Glutamatergic neuron (in vitro differentiated cells): ENCODE data around the gene RASSF7. TPM values are rescaled to one million over a fixed set of nuclear protein-coding genes. Genes with fewer than 3 reads are reported as not detected.

ENCODE experiments used
- DNase-seq: peaks from one replicate; pipeline ENCODE4 v3.0.0; 2022
- H3K27ac Mint-ChIP-seq: one replicate; pipeline ENCODE4 v1.8.0; 2020; ENCODE audit warnings: mild to moderate bottlenecking, mixed read lengths, inconsistent platforms; ENCODE audit not compliant: unreplicated experiment
- H3K27me3 Mint-ChIP-seq: one replicate; pipeline ENCODE4 v1.8.0; 2020; ENCODE audit warnings: mild to moderate bottlenecking, moderate library complexity, mixed read lengths, inconsistent platforms; ENCODE audit not compliant: unreplicated experiment
- H3K36me3 Mint-ChIP-seq: one replicate; pipeline ENCODE4 v1.8.0; 2020; ENCODE audit warnings: mild to moderate bottlenecking, mixed read lengths, inconsistent platforms; ENCODE audit not compliant: unreplicated experiment
- H3K4me1 Mint-ChIP-seq: one replicate; pipeline ENCODE4 v1.8.0; 2020; ENCODE audit warnings: mild to moderate bottlenecking, low read depth, mixed read lengths, inconsistent platforms; ENCODE audit not compliant: unreplicated experiment
- H3K4me3 Mint-ChIP-seq: one replicate; pipeline ENCODE4 v1.8.0; 2020; ENCODE audit warnings: mild to moderate bottlenecking, mixed read lengths, inconsistent platforms; ENCODE audit not compliant: unreplicated experiment
- H3K9me3 Mint-ChIP-seq: one replicate; pipeline ENCODE4 v1.8.0; 2020; ENCODE audit warnings: mild to moderate bottlenecking, moderate library complexity, mixed read lengths, inconsistent platforms; ENCODE audit not compliant: unreplicated experiment
- total RNA-seq: library from RNA; stranded (reverse); fragmentation: NEBNext Ultra II Directional; extraction: Animal tissue kit (Norgen Biotek cat#: 25700); gene quantifications from one replicate; pipeline ENCODE4 v1.2.1, GENCODE V29; 2021; ENCODE audit not compliant: unreplicated experiment
- TF ChIP-seq, protein P1 (sequence below): fragments of 200-600 bp; sonication (generic); IDR thresholded peaks from one replicate; pipeline ENCODE4 v1.5.0; 2021; ENCODE audit not compliant: partially characterized antibody, unreplicated experiment

RASSF7 gene
- total RNA-seq, 1 donor from 2014 or later: 9.4 TPM

DNA sequence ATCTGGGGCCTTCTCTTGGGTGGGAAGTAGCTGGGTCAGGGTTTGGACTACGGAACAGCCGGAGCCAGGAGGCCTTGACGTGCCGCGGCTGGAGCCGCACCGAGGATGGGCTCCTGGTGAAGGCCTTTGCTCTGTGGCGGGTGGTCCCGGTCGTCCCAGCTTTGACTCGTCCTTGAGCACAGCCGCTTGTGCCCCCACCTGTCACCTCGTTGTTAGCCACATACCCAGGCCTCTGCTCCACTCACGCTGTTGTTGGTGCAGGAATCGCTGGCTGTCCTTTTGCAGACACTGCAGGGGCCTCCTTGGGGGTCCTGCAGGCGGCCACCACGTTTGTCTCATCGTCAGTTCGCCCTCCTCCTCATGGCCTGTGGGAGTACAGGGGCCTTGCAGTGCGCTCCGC lies 32.6 kb downstream of the RASSF7 start:
- no peaks in the 10 kb centered on the region for H3K4me1 Mint-ChIP-seq
- peaks cover 9% of the 10 kb centered on the region for H3K27me3 Mint-ChIP-seq
- no peaks in the 10 kb centered on the region for H3K36me3 Mint-ChIP-seq

DNA sequence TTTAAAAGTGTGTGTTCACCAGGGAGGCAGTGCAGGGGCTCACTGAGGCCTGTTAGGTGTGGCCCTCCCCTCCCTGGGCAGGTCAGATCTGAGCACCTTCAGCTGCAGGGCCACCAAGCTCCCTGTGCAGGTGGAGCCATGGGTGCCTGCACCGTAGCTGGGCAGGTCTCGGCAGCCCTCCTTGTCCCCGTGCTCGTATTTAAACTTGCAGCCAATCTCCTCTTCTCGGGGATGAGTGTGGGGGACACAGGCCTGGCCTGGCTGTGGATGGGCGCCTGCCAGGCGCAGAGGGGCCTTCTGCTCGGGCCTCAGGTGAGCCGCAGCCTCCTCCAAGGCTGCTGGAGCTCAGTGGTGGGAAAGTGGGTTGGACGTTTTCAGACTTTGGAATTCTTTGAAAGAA lies 34.6 kb downstream of the RASSF7 start:
- Mint-ChIP-seq H3K4me1 (no peaks in the 10 kb centered on the region), H3K27ac (no peak overlapping the region), H3K9me3 (peaks cover 12% of the 10 kb centered on the region), H3K36me3 (no peaks in the 10 kb centered on the region), H3K4me3 (no peak overlapping the region), H3K27me3 (peaks cover 10% of the 10 kb centered on the region)
- TF ChIP-seq, protein P1, sequence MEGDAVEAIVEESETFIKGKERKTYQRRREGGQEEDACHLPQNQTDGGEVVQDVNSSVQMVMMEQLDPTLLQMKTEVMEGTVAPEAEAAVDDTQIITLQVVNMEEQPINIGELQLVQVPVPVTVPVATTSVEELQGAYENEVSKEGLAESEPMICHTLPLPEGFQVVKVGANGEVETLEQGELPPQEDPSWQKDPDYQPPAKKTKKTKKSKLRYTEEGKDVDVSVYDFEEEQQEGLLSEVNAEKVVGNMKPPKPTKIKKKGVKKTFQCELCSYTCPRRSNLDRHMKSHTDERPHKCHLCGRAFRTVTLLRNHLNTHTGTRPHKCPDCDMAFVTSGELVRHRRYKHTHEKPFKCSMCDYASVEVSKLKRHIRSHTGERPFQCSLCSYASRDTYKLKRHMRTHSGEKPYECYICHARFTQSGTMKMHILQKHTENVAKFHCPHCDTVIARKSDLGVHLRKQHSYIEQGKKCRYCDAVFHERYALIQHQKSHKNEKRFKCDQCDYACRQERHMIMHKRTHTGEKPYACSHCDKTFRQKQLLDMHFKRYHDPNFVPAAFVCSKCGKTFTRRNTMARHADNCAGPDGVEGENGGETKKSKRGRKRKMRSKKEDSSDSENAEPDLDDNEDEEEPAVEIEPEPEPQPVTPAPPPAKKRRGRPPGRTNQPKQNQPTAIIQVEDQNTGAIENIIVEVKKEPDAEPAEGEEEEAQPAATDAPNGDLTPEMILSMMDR: no peak
- DNase-seq: no peak

More for the DNA sequence above, 32.6 kb downstream of the RASSF7 start:
- TF ChIP-seq, protein P1: no peak
- peaks cover 9% of the 10 kb centered on the region for H3K9me3 Mint-ChIP-seq
- no peak overlapping the region for H3K4me3 Mint-ChIP-seq
- no peak for DNase-seq
- H3K27ac Mint-ChIP-seq: no peak overlapping the region

DNA sequence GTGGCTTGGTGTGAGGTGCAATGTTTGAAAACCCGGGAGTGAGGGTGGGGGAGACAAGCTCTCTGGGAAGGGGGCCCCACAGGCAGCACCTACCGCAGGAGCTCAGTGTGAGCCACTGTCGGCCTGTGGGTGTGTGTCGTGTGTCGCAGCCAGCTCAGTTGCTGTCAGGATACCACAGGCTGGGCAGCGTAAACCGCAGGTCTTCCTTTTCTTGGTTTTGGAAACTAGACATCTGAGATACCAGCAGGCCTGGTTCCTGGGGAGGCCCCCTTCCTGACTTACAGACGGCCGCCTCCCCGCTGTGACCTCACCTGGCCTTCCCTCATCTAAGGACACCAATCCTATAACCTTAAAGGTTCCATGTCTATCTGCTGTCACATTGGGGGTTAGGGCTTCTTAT lies 35.6 kb downstream of the RASSF7 start:
- Mint-ChIP-seq H3K9me3 (peaks cover 9% of the 10 kb centered on the region), H3K36me3 (no peaks in the 10 kb centered on the region), H3K27ac (no peak overlapping the region), H3K4me1 (no peaks in the 10 kb centered on the region), H3K4me3 (no peak overlapping the region), H3K27me3 (peaks cover 10% of the 10 kb centered on the region)
- no peak for DNase-seq
- TF ChIP-seq, protein P1: no peak

DNA sequence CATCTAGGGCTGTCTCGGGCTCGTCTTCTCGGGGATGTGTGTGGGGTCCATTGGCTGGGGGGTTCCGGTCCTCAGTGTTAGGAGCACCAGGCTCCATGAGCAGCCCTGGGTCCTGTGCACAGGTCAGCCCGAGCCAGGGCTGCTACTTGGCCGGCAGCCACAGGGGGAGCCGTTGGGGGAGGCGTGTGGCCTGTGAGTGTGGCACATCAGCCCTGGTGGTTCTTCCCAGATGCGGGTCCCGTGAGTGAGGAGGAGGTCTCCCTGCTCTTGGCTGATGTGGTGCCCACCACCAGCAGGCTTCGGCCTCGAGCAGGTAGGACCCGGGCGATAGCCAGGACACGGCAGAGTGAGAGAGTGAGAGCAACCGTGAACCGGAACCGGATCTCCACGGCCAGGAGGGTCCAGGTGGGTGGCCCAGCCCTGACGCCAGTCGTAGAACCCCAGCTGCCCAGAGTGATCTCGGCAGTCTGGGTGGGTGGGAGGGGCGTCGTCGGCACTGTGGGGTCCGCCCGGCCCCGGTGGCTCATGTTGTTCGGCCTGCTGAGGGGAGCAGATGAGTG lies 36.5 kb downstream of the RASSF7 start:
- Mint-ChIP-seq H3K27me3 (peaks cover 10% of the 10 kb centered on the region), H3K4me3 (no peak overlapping the region), H3K9me3 (peaks cover 10% of the 10 kb centered on the region), H3K27ac (no peak overlapping the region), H3K36me3 (no peaks in the 10 kb centered on the region), H3K4me1 (no peaks in the 10 kb centered on the region)
- DNase-seq: peak; percentile 60
- TF ChIP-seq, protein P1: no peak

DNA sequence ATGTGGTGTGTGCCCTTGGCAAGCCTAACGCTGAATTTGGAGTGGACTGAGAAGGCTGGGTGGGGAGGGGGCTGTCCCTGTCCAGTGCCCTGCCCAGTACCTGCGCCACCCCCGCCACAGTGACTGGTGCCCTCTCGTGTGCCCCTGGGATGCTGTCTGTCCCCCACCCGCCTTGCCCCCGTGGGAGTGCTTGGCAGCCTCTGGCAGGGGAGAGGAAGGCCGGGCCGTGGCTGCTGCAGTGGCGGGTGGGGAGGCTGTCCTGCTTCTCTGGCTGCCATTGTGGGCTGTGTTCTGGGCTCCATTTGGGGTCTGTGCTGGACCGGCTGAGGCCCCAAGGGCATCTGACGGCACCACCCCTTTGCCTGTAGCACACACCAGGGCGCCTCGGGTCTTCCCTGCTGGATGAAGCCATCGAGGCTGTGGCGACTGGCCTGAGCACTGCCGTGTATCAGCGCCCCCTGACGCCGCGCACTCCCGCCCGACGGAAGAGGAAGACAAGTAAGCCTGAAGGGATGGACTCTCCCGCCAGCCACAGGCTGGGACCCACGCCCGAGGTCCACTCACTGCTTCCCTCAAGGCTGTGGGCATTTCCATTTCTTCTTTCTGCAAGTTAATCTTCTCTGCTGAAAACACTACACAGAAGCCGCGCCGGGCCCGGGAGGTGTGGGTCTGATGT lies 37.4 kb downstream of the RASSF7 start:
- no peaks in the 10 kb centered on the region for H3K36me3 Mint-ChIP-seq
- TF ChIP-seq, protein P1: no peak
- H3K4me3 Mint-ChIP-seq: no peak overlapping the region
- H3K4me1 Mint-ChIP-seq: no peaks in the 10 kb centered on the region
- H3K27ac Mint-ChIP-seq: no peak overlapping the region
- peaks cover 10% of the 10 kb centered on the region for H3K27me3 Mint-ChIP-seq
- peaks cover 9% of the 10 kb centered on the region for H3K9me3 Mint-ChIP-seq
- DNase-seq: no peak
